VCaP (cell line): ENCODE data around the gene KLC4.

ENCODE experiments used
- H3K27ac ChIP-seq: fragments of 450-650 bp; 2 replicates; pipeline ENCODE4 v1.5.1; 2017
- TF ChIP-seq, protein P1 (sequence below): fragments of 450-650 bp; conservative IDR thresholded peaks from 2 replicates; pipeline ENCODE4 v1.5.1; 2017; ENCODE audit warnings: mild to moderate bottlenecking, moderate library complexity

Gene KLC4

DNA sequence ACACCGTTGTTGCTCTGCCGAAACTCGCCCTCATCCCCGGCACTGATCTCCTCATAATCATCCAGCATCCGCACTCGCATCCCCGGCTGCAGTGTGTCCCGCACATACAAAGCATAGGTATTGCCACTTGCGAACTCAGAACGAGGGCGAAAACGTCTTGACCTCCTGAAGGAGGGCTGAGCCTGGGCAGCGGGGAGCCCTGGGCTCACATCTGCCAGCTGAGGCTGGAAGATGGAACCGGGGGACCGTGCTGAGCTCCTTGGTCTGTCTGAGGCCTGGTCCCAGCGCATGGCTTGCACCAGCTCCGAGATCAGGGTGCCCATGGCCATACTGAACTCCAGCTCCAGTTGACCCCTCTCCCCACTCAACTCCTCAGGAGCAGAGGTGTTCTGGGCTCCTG lies 8.4 kb upstream of the KLC4 start:
- TF ChIP-seq, protein P1, sequence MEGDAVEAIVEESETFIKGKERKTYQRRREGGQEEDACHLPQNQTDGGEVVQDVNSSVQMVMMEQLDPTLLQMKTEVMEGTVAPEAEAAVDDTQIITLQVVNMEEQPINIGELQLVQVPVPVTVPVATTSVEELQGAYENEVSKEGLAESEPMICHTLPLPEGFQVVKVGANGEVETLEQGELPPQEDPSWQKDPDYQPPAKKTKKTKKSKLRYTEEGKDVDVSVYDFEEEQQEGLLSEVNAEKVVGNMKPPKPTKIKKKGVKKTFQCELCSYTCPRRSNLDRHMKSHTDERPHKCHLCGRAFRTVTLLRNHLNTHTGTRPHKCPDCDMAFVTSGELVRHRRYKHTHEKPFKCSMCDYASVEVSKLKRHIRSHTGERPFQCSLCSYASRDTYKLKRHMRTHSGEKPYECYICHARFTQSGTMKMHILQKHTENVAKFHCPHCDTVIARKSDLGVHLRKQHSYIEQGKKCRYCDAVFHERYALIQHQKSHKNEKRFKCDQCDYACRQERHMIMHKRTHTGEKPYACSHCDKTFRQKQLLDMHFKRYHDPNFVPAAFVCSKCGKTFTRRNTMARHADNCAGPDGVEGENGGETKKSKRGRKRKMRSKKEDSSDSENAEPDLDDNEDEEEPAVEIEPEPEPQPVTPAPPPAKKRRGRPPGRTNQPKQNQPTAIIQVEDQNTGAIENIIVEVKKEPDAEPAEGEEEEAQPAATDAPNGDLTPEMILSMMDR, result no peak
- H3K27ac ChIP-seq, result no peak overlapping the region; the same call in 1 of the 2 replicates

DNA sequence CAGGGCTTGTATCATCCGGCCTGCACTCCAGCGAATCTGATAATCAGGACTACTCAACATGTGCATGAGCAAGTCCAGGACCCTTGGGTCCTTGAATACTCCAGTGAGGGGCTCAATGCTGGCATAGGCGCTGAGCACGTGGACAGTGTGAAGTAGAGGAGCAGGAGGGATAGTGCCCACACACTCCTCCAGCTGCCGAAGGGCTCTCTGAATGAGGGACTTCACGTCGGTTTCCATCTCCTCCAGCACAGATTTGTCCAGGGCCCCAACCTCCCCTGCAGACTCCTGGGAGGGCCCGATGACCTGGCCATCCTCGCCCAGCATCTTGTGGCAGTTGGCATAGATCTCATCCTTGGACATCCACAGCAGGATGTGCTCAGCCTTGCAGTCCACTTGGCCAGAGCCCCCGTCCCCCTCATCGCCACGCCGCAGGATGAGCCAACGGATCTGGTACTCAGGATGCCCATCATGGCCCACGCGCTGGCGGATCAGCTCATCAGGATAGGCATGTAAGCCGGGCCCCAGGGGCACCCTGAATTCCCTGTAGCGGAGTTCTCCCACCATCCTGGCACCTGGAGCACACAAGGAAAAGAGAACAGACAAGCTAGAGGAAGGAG lies 7.1 kb upstream of the KLC4 start:
- TF ChIP-seq, protein P1, result no peak
- peak overlapping the region; percentile 94 for H3K27ac ChIP-seq

DNA sequence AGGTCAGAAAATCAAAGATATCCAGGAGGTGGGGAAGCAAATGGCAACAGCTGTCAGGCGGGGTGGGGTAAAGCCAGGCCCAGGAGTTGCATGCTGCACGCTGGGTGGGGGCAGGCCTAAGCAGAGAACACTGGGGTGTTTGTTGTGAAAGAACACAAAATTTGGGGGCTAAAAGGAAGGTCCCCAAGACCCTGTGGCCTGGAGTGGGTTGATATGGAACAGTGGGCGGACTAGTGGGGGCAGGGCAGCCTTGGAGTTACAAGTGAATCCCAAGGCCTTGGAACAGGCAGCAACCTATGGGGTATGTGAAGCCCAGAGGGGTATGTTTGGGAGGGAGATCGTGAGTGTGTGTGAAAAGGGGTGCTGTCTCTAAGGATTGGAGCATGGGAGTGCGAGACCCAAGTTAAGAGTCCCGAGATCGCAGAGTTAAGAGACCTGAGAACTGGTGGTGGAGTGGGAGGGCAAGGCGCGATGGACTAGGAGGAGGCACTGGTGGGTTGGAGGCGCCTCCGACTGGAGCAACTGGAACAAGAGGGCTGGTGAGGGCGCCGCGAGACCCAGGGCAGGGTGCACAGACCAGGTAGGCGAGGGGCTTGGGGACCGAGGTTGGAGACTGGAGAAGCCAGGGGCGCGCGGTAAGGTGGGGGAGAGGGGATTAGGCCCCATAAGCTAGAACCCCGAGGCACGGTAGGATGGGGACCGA lies 6.4 kb upstream of the KLC4 start:
- TF ChIP-seq, protein P1, result no peak
- peak overlapping the region; percentile 94 for H3K27ac ChIP-seq

DNA sequence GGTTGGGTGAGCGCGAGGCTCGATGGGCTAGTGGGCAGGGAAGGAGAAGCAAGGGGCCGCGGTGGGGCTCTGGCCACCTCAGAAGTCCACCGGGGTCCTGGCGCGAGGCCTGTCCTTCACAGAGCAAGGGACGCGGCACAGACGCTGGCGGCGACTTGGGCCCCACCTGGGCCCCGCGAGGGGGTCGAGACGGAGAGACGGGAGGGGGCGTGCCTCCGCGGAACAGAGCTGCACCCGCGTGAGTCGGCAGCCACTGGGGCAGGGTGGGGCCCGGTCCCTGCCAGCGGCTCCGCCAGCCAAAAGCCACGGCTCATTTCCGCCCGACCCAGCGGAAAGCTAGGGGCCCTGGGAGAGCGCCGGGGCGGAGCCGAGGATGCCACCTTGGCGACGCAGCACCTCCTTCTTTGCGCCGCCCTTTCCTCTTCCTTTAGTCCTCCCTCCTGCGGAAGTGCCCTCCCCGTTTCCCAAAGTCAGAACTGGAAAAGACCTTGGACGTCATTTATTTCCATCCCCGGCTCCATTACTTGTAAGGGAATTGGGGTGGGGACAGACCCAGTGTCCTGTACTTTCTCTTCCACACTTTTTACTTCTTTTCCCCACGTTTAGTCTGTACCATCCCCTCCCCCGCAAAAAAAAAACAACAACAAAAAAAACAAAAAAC lies 5.8 kb upstream of the KLC4 start, which contains the start of gene CUL7:
Gene CUL7, minus strand, starts transcription at position 307 of the 661 bp plus-strand sequence. CDS start 1,063 bp downstream, outside the sequence.
- TF ChIP-seq, protein P1, result no peak
- peak within 1 kb of the TSS; percentile 94 for H3K27ac ChIP-seq

DNA sequence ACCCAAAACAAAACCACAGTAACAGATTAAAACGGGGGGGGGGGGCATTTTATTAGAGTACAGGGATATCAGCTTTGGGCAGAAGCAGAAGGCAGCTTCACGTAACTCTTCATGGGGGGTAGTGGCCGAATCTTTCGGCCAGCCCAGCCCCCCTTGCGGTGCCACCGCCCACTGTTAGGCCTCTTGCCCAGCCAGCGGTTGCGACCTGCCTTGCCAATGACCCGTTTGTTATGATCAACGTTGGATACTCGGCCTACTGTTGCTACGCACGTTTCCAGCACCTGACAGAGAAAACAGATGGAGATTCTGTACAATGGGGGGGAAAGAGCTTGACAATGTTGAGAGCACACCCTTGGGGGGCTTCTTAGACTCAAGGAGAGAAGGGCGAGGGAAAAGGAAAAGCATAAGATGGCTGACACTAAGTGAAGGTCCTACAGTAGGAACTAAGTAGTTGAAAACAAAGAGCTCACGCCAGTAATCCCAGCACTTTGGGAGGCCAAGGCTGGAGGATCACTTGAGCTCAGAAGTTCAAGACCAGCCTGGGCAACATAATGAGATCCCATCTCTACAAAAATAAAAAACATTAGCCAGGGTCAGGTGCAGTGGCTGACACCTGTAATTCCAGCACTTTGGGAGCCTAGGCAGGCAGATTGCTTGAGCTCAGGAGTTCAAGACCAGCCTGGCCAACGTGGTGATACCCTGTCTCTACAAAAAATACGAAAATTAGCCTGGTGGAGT lies 5.1 kb upstream of the KLC4 start:
- TF ChIP-seq, protein P1, result no peak
- H3K27ac ChIP-seq, result peak overlapping the region; percentile 94

DNA sequence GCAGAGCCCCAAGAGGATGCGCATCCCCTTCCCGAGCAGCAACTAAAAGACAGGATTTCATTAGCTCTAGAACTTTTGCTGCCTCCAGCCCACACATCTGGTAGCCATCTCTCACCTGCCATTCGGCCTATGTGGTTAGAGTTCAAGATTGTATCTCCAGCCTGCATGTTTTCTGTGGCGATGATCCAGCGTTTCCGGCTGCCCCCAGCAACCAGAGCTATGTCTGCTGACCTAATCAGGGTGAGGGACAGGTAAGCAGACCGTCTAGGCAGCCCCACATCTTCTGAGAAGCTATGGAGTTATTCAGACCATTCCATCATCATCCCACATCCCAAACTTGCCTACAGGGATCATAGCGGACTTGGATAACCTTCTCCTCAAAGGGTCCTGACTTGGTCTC lies 3.5 kb upstream of the KLC4 start:
- TF ChIP-seq, protein P1, result no peak

DNA sequence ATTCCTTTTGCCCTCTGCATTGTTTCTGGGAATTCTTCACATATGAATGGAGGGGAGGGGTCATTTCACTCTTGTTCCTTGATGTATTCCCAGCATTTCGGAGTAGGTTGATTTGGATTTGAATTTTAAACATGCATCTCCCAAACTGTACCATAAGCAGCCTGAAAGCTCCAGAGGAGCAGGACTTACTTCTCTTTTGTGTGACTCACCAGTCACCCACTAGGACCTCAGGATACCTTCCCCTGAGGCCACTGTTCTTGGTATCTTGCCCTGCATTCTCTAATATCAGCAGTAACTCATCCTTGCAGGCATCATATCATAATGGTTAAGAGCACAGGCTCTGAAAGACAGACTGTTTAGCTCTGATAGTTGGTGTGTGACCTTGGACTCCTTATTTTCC lies 900 bp upstream of the KLC4 start:
- H3K27ac ChIP-seq, result peak overlapping the region; percentile 85
- TF ChIP-seq, protein P1, result no peak

More for the DNA sequence above, 3.5 kb upstream of the KLC4 start:
- H3K27ac ChIP-seq, result no peak overlapping the region
